Activated naive CD4-positive, alpha-beta T cell treated with anti-CD3 and anti-CD28 coated beads, Interleukin-2, amount 10 ng/mL, durations not matched to agents 7 days and 5 days (primary cell): ENCODE results near the gene CYP51A1.
"Not testable (repeated sequence)": the region's sequence is repeated elsewhere in the genome, so short reads cannot be mapped to it uniquely, and the experiment has no call there.

ENCODE experiments used
- CTCF ChIA-PET: fragments of 350-600 bp; sonication (Branson Sonifier 250); formaldehyde crosslinking; loops from one replicate; lab custom pipeline; 2021; ENCODE audit warnings: antibody characterized with exemption; lab: Charles Lee
- DNase-seq: peaks from one replicate; pipeline ENCODE4 v3.0.0-alpha.2; 2020
- H3K27ac Mint-ChIP-seq: one replicate; pipeline ENCODE4 v1.8.0; 2021; ENCODE audit warnings: mild to moderate bottlenecking, moderate library complexity, mixed read lengths
- H3K27me3 Mint-ChIP-seq: one replicate; pipeline ENCODE4 v1.8.0; 2021; ENCODE audit warnings: mild to moderate bottlenecking, mixed read lengths
- H3K36me3 Mint-ChIP-seq: one replicate; pipeline ENCODE4 v1.8.0; 2021; ENCODE audit warnings: mixed read lengths
- H3K4me1 Mint-ChIP-seq: one replicate; pipeline ENCODE4 v1.8.0; 2021; ENCODE audit warnings: mixed read lengths
- H3K4me3 Mint-ChIP-seq: one replicate; pipeline ENCODE4 v1.8.0; 2021; ENCODE audit warnings: mild to moderate bottlenecking, moderate library complexity, mixed read lengths
- H3K9me3 Mint-ChIP-seq: one replicate; pipeline ENCODE4 v1.8.0; 2021; ENCODE audit warnings: mixed read lengths

Gene CYP51A1

GRCh38 chr7:92134271-92135051 lies at the start of gene CYP51A1:
TSS of gene CYP51A1 (minus strand) at chr7:92134477. CDS start at chr7:92134364, 113 bp downstream.
- Mint-ChIP-seq H3K4me3 (peak within 1 kb of the TSS; percentile 96), H3K4me1 (peaks cover 49% of the 10 kb centered on the region), H3K36me3 (peaks cover 27% of the 10 kb centered on the region), H3K27ac (peak within 1 kb of the TSS; percentile 99), H3K27me3 (peaks cover 12% of the 10 kb centered on the region), H3K9me3 (peaks cover 3% of the 10 kb centered on the region)
- peak; percentile 93 for DNase-seq
- CTCF ChIA-PET = interaction anchor here (0.6 to 1.4 kb wide), 2 partner anchors 188 to 312 kb away, joined by 3 to 5 read pairs; no protein-coding TSS in a partner anchor

GRCh38 chr7:92178928-92179924 lies 44.9 kb upstream of the CYP51A1 start, which contains the start of gene LRRD1:
TSS of gene LRRD1 (minus strand) at chr7:92179142. CDS start at chr7:92165202, 13,940 bp downstream.
- Mint-ChIP-seq H3K27me3 (peaks cover 30% of the 10 kb centered on the region), H3K9me3 (peaks cover 2% of the 10 kb centered on the region), H3K4me1 (peaks cover 8% of the 10 kb centered on the region), H3K4me3 (peak within 1 kb of the TSS; percentile 66), H3K36me3 (no peaks in the 10 kb centered on the region), H3K27ac (no peak within 1 kb of the TSS)
- CTCF ChIA-PET = interaction anchor here (1.0 to 1.2 kb wide), 2 partner anchors 19 to 268 kb away, joined by 3 read pairs; partner anchors contain the start of gene GATAD1
- peak; percentile 91 for DNase-seq

- Mint-ChIP-seq H3K27me3 (peaks cover 28% of the 10 kb centered on the region), H3K4me3 (no peak overlapping the region), H3K27ac (no peak overlapping the region), H3K9me3 (peaks cover 2% of the 10 kb centered on the region), H3K4me1 (peaks cover 8% of the 10 kb centered on the region), H3K36me3 (no peaks in the 10 kb centered on the region)
- CTCF ChIA-PET = interaction anchor here (0.9 to 1.3 kb wide), 4 partner anchors 37 to 297 kb away, joined by 3 to 5 read pairs (median 3); partner anchors contain the start of gene MTERF1
- no peak for DNase-seq
Measured at GRCh38 chr7:92177362-92177761, 43.1 kb upstream of the CYP51A1 start.

GRCh38 chr7:92169529-92169928 lies 35.3 kb upstream of the CYP51A1 start:
- H3K36me3 Mint-ChIP-seq, H3K27ac Mint-ChIP-seq, DNase-seq, H3K9me3 Mint-ChIP-seq, H3K4me3 Mint-ChIP-seq, CTCF ChIA-PET, H3K4me1 Mint-ChIP-seq: not testable (repeated sequence)
- peaks cover 17% of the 10 kb centered on the region for H3K27me3 Mint-ChIP-seq

GRCh38 chr7:92161271-92161670 lies 27.0 kb upstream of the CYP51A1 start:
- H3K4me3 Mint-ChIP-seq = no peak overlapping the region
- peaks cover 11% of the 10 kb centered on the region for H3K27me3 Mint-ChIP-seq
- H3K4me1 Mint-ChIP-seq = peaks cover 2% of the 10 kb centered on the region
- H3K36me3 Mint-ChIP-seq = no peaks in the 10 kb centered on the region
- DNase-seq = no peak
- CTCF ChIA-PET = no interaction called here
- H3K27ac Mint-ChIP-seq = no peak overlapping the region
- no peaks in the 10 kb centered on the region for H3K9me3 Mint-ChIP-seq

GRCh38 chr7:92158660-92159575 lies 24.6 kb upstream of the CYP51A1 start:
- peaks cover 14% of the 10 kb centered on the region for H3K27me3 Mint-ChIP-seq
- H3K36me3 Mint-ChIP-seq = no peaks in the 10 kb centered on the region
- H3K4me3 Mint-ChIP-seq = no peak overlapping the region
- peaks cover 2% of the 10 kb centered on the region for H3K4me1 Mint-ChIP-seq
- CTCF ChIA-PET = no interaction called here
- no peak for DNase-seq
- H3K27ac Mint-ChIP-seq = no peak overlapping the region
- H3K9me3 Mint-ChIP-seq = no peaks in the 10 kb centered on the region

- no peaks in the 10 kb centered on the region for H3K9me3 Mint-ChIP-seq
- no peak overlapping the region for H3K4me3 Mint-ChIP-seq
- peaks cover 2% of the 10 kb centered on the region for H3K4me1 Mint-ChIP-seq
- no peak overlapping the region for H3K27ac Mint-ChIP-seq
- CTCF ChIA-PET = no interaction called here
- no peaks in the 10 kb centered on the region for H3K36me3 Mint-ChIP-seq
- H3K27me3 Mint-ChIP-seq = peaks cover 14% of the 10 kb centered on the region
- no peak for DNase-seq
Measured at GRCh38 chr7:92156990-92157389, 22.7 kb upstream of the CYP51A1 start.

- peaks cover 2% of the 10 kb centered on the region for H3K4me1 Mint-ChIP-seq
- no peaks in the 10 kb centered on the region for H3K36me3 Mint-ChIP-seq
- H3K27ac Mint-ChIP-seq = no peak overlapping the region
- no peaks in the 10 kb centered on the region for H3K9me3 Mint-ChIP-seq
- no peak overlapping the region for H3K4me3 Mint-ChIP-seq
- no peak for DNase-seq
- CTCF ChIA-PET = no interaction called here
- peaks cover 8% of the 10 kb centered on the region for H3K27me3 Mint-ChIP-seq
Measured at GRCh38 chr7:92155108-92155739, 20.9 kb upstream of the CYP51A1 start.

- no peaks in the 10 kb centered on the region for H3K36me3 Mint-ChIP-seq
- CTCF ChIA-PET = no interaction called here
- peaks cover 4% of the 10 kb centered on the region for H3K27me3 Mint-ChIP-seq
- no peak for DNase-seq
- H3K9me3 Mint-ChIP-seq = no peaks in the 10 kb centered on the region
- H3K4me1 Mint-ChIP-seq = no peaks in the 10 kb centered on the region
- H3K4me3 Mint-ChIP-seq = no peak overlapping the region
- no peak overlapping the region for H3K27ac Mint-ChIP-seq
Measured at GRCh38 chr7:92150450-92151017, 16.3 kb upstream of the CYP51A1 start.

- CTCF ChIA-PET = no interaction called here
- peaks cover 3% of the 10 kb centered on the region for H3K27me3 Mint-ChIP-seq
- no peak overlapping the region for H3K4me3 Mint-ChIP-seq
- H3K4me1 Mint-ChIP-seq = no peaks in the 10 kb centered on the region
- H3K27ac Mint-ChIP-seq = no peak overlapping the region
- DNase-seq = no peak
- no peaks in the 10 kb centered on the region for H3K9me3 Mint-ChIP-seq
- H3K36me3 Mint-ChIP-seq = no peaks in the 10 kb centered on the region
Measured at GRCh38 chr7:92149736-92150239, 15.5 kb upstream of the CYP51A1 start.

GRCh38 chr7:92143192-92143880 lies 9.1 kb upstream of the CYP51A1 start:
- CTCF ChIA-PET, H3K9me3 Mint-ChIP-seq: not testable (repeated sequence)

GRCh38 chr7:92142791-92143190 lies 8.5 kb upstream of the CYP51A1 start:
- H3K4me1 Mint-ChIP-seq, H3K27me3 Mint-ChIP-seq, H3K27ac Mint-ChIP-seq, CTCF ChIA-PET, H3K4me3 Mint-ChIP-seq, H3K9me3 Mint-ChIP-seq, DNase-seq, H3K36me3 Mint-ChIP-seq: not testable (repeated sequence)

More at GRCh38 chr7:92143192-92143880, 9.1 kb upstream of the CYP51A1 start:
- not testable (repeated sequence) for H3K27ac Mint-ChIP-seq, H3K27me3 Mint-ChIP-seq, H3K36me3 Mint-ChIP-seq, H3K4me3 Mint-ChIP-seq, DNase-seq, H3K4me1 Mint-ChIP-seq
